DLD1 (cell line): ENCODE measurements around the gene INPP5F.

Source experiments
- in situ Hi-C: cut with HindIII; loops from 2 replicates; pipeline ENCODE4 v1.10.0; 2017; ENCODE audit warnings: low sequenced_read_pairs

Gene INPP5F

GRCh38 chr10:119811122-119811521 is 85.3 kb downstream of the INPP5F start:
- in situ Hi-C loops: loop anchor here (5.0 kb wide), 1 partner anchor 36 kb away; no protein-coding TSS in a partner anchor

- in situ Hi-C loops: loop anchor here (5.0 kb wide), 1 partner anchor 35 kb away; no protein-coding TSS in a partner anchor
Measured at GRCh38 chr10:119812684-119813083, 86.8 kb downstream of the INPP5F start.

GRCh38 chr10:119815671-119816070 is 89.8 kb downstream of the INPP5F start:
- in situ Hi-C loops: no loop called here

GRCh38 chr10:119817991-119818888 is 92.4 kb downstream of the INPP5F start:
- in situ Hi-C loops: no loop called here

- in situ Hi-C loops: no loop called here
Measured at GRCh38 chr10:119818889-119819270, 93.0 kb downstream of the INPP5F start.

- in situ Hi-C loops: no loop called here
Measured at GRCh38 chr10:119821182-119821581, 95.3 kb downstream of the INPP5F start.

GRCh38 chr10:119824299-119824698 is 98.4 kb downstream of the INPP5F start:
- in situ Hi-C loops: no loop called here

GRCh38 chr10:119826771-119827170 is 100.9 kb downstream of the INPP5F start:
- in situ Hi-C loops: no loop called here

GRCh38 chr10:119827430-119827829 is 101.6 kb downstream of the INPP5F start:
- in situ Hi-C loops: no loop called here

GRCh38 chr10:119829429-119829828 is 103.6 kb downstream of the INPP5F start:
- in situ Hi-C loops: no loop called here

GRCh38 chr10:119830851-119831250 is 105.0 kb downstream of the INPP5F start:
- in situ Hi-C loops: no loop called here

- in situ Hi-C loops: no loop called here
Measured at GRCh38 chr10:119831656-119832055, 105.8 kb downstream of the INPP5F start.

- in situ Hi-C loops: no loop called here
Measured at GRCh38 chr10:119832951-119833350, 107.1 kb downstream of the INPP5F start.

GRCh38 chr10:119834188-119834587 is 108.3 kb downstream of the INPP5F start:
- in situ Hi-C loops: no loop called here

- in situ Hi-C loops: loop anchor here (5.0 kb wide), 2 partner anchors 33 to 98 kb away; no protein-coding TSS in a partner anchor
Measured at GRCh38 chr10:119845656-119846055, 119.8 kb downstream of the INPP5F start.

GRCh38 chr10:119849031-119849789 is 123.4 kb downstream of the INPP5F start:
- in situ Hi-C loops: loop anchor here (5.0 kb wide), 2 partner anchors 37 to 102 kb away; no protein-coding TSS in a partner anchor

GRCh38 chr10:119849944-119850343 is 124.1 kb downstream of the INPP5F start:
- in situ Hi-C loops: loop anchor here (5.0 kb wide), 2 partner anchors 38 to 103 kb away; no protein-coding TSS in a partner anchor

- in situ Hi-C loops: no loop called here
Measured at GRCh38 chr10:119852277-119852676, 126.4 kb downstream of the INPP5F start.

GRCh38 chr10:119852822-119853221 is 127.0 kb downstream of the INPP5F start:
- in situ Hi-C loops: no loop called here

GRCh38 chr10:119853574-119853973 is 127.7 kb downstream of the INPP5F start:
- in situ Hi-C loops: no loop called here

GRCh38 chr10:119858063-119858462 is 132.2 kb downstream of the INPP5F start:
- in situ Hi-C loops: no loop called here
